B cell (primary cell): Measurements from ENCODE around the gene GTF2IRD1. TPM values are rescaled to one million over a fixed set of nuclear protein-coding genes. Genes with fewer than 3 reads are reported as not detected.

Source experiments
- ATAC-seq: fragments of 200-7000 bp; cut with Tn5 transposase; one replicate; pipeline ENCODE4 v1.10.0; 2021; ENCODE audit warnings: low read depth, mild to moderate bottlenecking, moderate number of reproducible peaks, moderate library complexity
- CTCF ChIA-PET: fragments of 350-600 bp; sonication (Branson Sonifier 250); formaldehyde crosslinking; loops from one replicate; lab custom pipeline; 2021; ENCODE audit warnings: antibody characterized with exemption, inconsistent platforms; lab: Charles Lee
- POLR2A ChIA-PET: fragments of 350-600 bp; sonication (Branson Sonifier 250); formaldehyde crosslinking; loops from one replicate; lab custom pipeline; 2021; ENCODE audit warnings: antibody characterized with exemption; lab: Charles Lee
- DNase-seq: peaks from one replicate; pipeline ENCODE4 v3.0.0; 2013
- H2AFZ ChIP-seq: 2 replicates; pipeline ENCODE4 v1.6.1; 2012; ENCODE audit warnings: mild to moderate bottlenecking, low read depth, low read length; ENCODE audit not compliant: insufficient read depth, poor library complexity, severe bottlenecking
- H3K27ac ChIP-seq, 2 donors: 1 replicate in 1 of 2; 2 replicates in 1 of 2; pipeline ENCODE4 v1.5.1; 2012 to 2013; ENCODE audit warnings: low read length in 2 of 2, mild to moderate bottlenecking in 2 of 2, moderate library complexity in 1 of 2
- H3K27me3 ChIP-seq, 4 experiments: fragments of 200-600 bp in 1 of 4; sonication (generic) in 1 of 4; replicated peaks in 1 of 4; 1 replicate in 2 of 4; 2 replicates in 2 of 4; pipeline versions ENCODE4 v1.6.1 to v1.7.0; 2013 to 2016; ENCODE audit warnings: low read length in 3 of 4, mild to moderate bottlenecking in 2 of 4, mixed read lengths in 1 of 4, moderate library complexity in 1 of 4; ENCODE audit not compliant: insufficient read depth in 4 of 4, control insufficient read depth in 3 of 4; ENCODE audit errors: control extremely low read depth in 1 of 4
- H3K36me3 ChIP-seq, 2 experiments: replicated peaks in 1 of 2; 1 replicate in 1 of 2; 2 replicates in 1 of 2; pipeline versions ENCODE4 v1.6.1 to v1.7.1; 2013; ENCODE audit warnings: low read length in 1 of 2; ENCODE audit not compliant: insufficient read depth in 2 of 2, control insufficient read depth in 1 of 2; ENCODE audit errors: control extremely low read depth in 1 of 2, extremely low read depth in 1 of 2
- H3K4me1 ChIP-seq, 2 donors: fragments of 200-600 bp in 1 of 2; sonication (generic) in 1 of 2; 1 replicate in 1 of 2; 2 replicates in 1 of 2; pipeline versions ENCODE4 v1.5.1 to v1.6.1; 2013 to 2017; ENCODE audit warnings: low read length in 2 of 2; ENCODE audit not compliant: control insufficient read depth in 2 of 2, insufficient read depth in 2 of 2
- H3K4me2 ChIP-seq: replicated peaks from 2 replicates; pipeline ENCODE3; 2012; ENCODE audit warnings: mild to moderate bottlenecking, low read depth, low read length; ENCODE audit not compliant: poor library complexity, severe bottlenecking
- H3K4me3 ChIP-seq, 5 experiments: fragments of 200-600 bp in 1 of 5; sonication (generic) in 1 of 5; 1 replicate in 3 of 5; 2 replicates in 2 of 5; pipeline versions ENCODE4 v1.5.1 to v1.7.0; 2011 to 2016; ENCODE audit warnings: low read length in 4 of 5, mild to moderate bottlenecking in 4 of 5, low read depth in 2 of 5, control low read depth in 1 of 5, moderate library complexity in 1 of 5; ENCODE audit not compliant: insufficient read depth in 1 of 5; ENCODE audit errors: control extremely low read depth in 1 of 5, extremely low read depth in 1 of 5
- H3K79me2 ChIP-seq: fragments of 200-600 bp; sonication (generic); one replicate; pipeline ENCODE4 v1.6.0; 2016; ENCODE audit warnings: low read length; ENCODE audit not compliant: control insufficient read depth, insufficient read depth
- H3K9ac ChIP-seq: fragments of 200-600 bp; sonication (generic); 2 replicates; pipeline ENCODE4 v1.6.1; 2017; ENCODE audit warnings: mild to moderate bottlenecking, low read length, moderate library complexity
- H3K9me3 ChIP-seq, 3 donors: one replicate each; pipeline versions ENCODE4 v1.6.1 to v1.7.1; 2013; ENCODE audit warnings: low read length in 2 of 3; ENCODE audit not compliant: control insufficient read depth in 2 of 3, insufficient read depth in 1 of 3; ENCODE audit errors: control extremely low read depth in 1 of 3
- H4K20me1 ChIP-seq: 2 replicates; pipeline ENCODE4 v1.6.0; 2012; ENCODE audit warnings: mild to moderate bottlenecking, low read length; ENCODE audit not compliant: insufficient read depth, control insufficient read depth, poor library complexity, severe bottlenecking
- H3K27ac Mint-ChIP-seq: one replicate; pipeline ENCODE4 v1.8.0; 2021; ENCODE audit warnings: mixed read lengths
- H3K27me3 Mint-ChIP-seq: one replicate; pipeline ENCODE4 v1.8.0; 2021; ENCODE audit warnings: mixed read lengths
- H3K4me1 Mint-ChIP-seq: one replicate; pipeline ENCODE4 v1.8.0; 2021; ENCODE audit warnings: mixed read lengths
- H3K4me3 Mint-ChIP-seq: one replicate; pipeline ENCODE4 v1.8.0; 2021; ENCODE audit warnings: mixed read lengths
- H3K9me3 Mint-ChIP-seq: one replicate; pipeline ENCODE4 v1.8.0; 2022; ENCODE audit warnings: mixed read lengths; ENCODE audit not compliant: insufficient read depth
- CTCF ChIP-seq: fragments of 200-600 bp; IDR thresholded peaks from one replicate; pipeline ENCODE4 v1.8.0; 2022; ENCODE audit warnings: antibody characterized with exemption, mild to moderate bottlenecking
- EZH2 ChIP-seq: IDR thresholded peaks from 2 replicates; pipeline ENCODE4 v1.6.1; 2012; ENCODE audit warnings: borderline replicate concordance, low read depth, mild to moderate bottlenecking, moderate library complexity, low read length; ENCODE audit not compliant: insufficient read depth, poor library complexity, severe bottlenecking
- WGBS: methylation state at CpG from one replicate; pipeline ENCODE4 v1.1.5; 2013; ENCODE audit warnings: missing lambda C conversion rate; ENCODE audit not compliant: insufficient coverage; 5-methylcytosine and 5-hydroxymethylcytosine counted together
- intact Hi-C: fragments of 100-400 bp; cut with micrococcal nuclease; formaldehyde crosslinking; loops from one replicate; pipeline ENCODE4 v1.10.0; 2022
- polyA plus RNA-seq: library from polyadenylated mRNA; depleted of rRNA; stranded (reverse); fragments of >200 nt; gene quantifications from 2 replicates; pipeline ENCODE4 v1.2.3, GENCODE V29; 2012
- total RNA-seq, 2 donors: library from RNA; stranded (reverse); fragments of 120-200 nt in 1 of 2; gene quantifications; 1 replicate in 1 of 2; 2 replicates in 1 of 2; pipeline versions ENCODE4 v1.2.3 to v1.2.4, GENCODE V29; 2013 to 2022

GTF2IRD1 gene
- total and polyA plus RNA-seq, 2 donors (not counting 1 experiment from before 2014, with no cell fraction given): 0.45 to 2.2 TPM

GRCh38 chr7:74462707-74463100 lies 9.0 kb downstream of the GTF2IRD1 start:
- Mint-ChIP-seq H3K4me1 (peaks cover 6% of the 10 kb centered on the region), H3K4me3 (no peak overlapping the region), H3K27me3 (peaks cover 11% of the 10 kb centered on the region), H3K27ac (no peak overlapping the region), H3K9me3 (no peaks in the 10 kb centered on the region)
- Histone ChIP-seq H3K27ac (no peak overlapping the region), H4K20me1 (no peaks in the 10 kb centered on the region), H3K9ac (no peak overlapping the region), H3K36me3 (no peaks in the 10 kb centered on the region), H2AFZ (no peak overlapping the region), H3K27me3 (peaks cover 0 to 3% (median 0%) of the 10 kb centered on the region in 4 experiments), H3K4me2 (no peak overlapping the region), H3K4me3 (no peak overlapping the region), H3K4me1 (peaks cover 0 to 4% of the 10 kb centered on the region in 2 donors), H3K79me2 (no peaks in the 10 kb centered on the region), H3K9me3 (no peaks in the 10 kb centered on the region)
- TF ChIP-seq CTCF: no peak
- no peak for TF ChIP-seq EZH2
- DNase-seq (no peak), ATAC-seq (no peak)
- ChIA-PET POLR2A (interaction anchor here (0.6 kb wide), 1 partner anchor 379 kb away, joined by 3 read pairs; no protein-coding TSS in a partner anchor), CTCF (interaction anchor here (0.5 kb wide), 1 partner anchor 174 kb away, joined by 3 read pairs; no protein-coding TSS in a partner anchor)
- intact Hi-C loops: no loop called here
- WGBS: 72% methylated on average over 10 of the region's 11 CpGs

GRCh38 chr7:74464931-74465886 lies 11.5 kb downstream of the GTF2IRD1 start:
- ATAC-seq: no peak
- WGBS: 82% methylated on average over 3 of the region's 7 CpGs

More at GRCh38 chr7:74464931-74465886, 11.5 kb downstream of the GTF2IRD1 start:
- CTCF ChIA-PET: interaction anchor here (0.5 to 2.4 kb wide), 2 partner anchors 15 to 401 kb away, joined by 3 to 7 read pairs; no protein-coding TSS in a partner anchor
- Mint-ChIP-seq H3K9me3 (no peaks in the 10 kb centered on the region), H3K4me1 (peaks cover 9% of the 10 kb centered on the region), H3K27me3 (peaks cover 13% of the 10 kb centered on the region), H3K4me3 (no peak overlapping the region), H3K27ac (no peak overlapping the region)
- POLR2A ChIA-PET: no interaction called here
- no peaks in the 10 kb centered on the region for H3K36me3 ChIP-seq
- DNase-seq: no peak
- TF ChIP-seq EZH2 (no peak), CTCF (no peak)
- H3K27me3 ChIP-seq: peaks cover 0 to 6% (median 1%) of the 10 kb centered on the region in 4 experiments
- H3K4me3 ChIP-seq: no peak overlapping the region
- H2AFZ ChIP-seq: no peak overlapping the region
- no peak overlapping the region for H3K9ac ChIP-seq
- H3K79me2 ChIP-seq: no peaks in the 10 kb centered on the region
- H3K9me3 ChIP-seq: no peaks in the 10 kb centered on the region
- intact Hi-C loops: no loop called here
- H3K4me1 ChIP-seq: peaks cover 0 to 9% of the 10 kb centered on the region in 2 donors
- H3K4me2 ChIP-seq: no peak overlapping the region
- H4K20me1 ChIP-seq: no peaks in the 10 kb centered on the region
- no peak overlapping the region for H3K27ac ChIP-seq
